KMS-11 (cell line): Measurements from ENCODE around the gene MPV17.
"Not testable (repeated sequence)": the region's sequence is repeated elsewhere in the genome, so short reads cannot be mapped to it uniquely, and the experiment has no call there.

Experiments
- H2AFZ ChIP-seq: fragments of 200-600 bp; sonication (generic); 2 replicates; pipeline ENCODE4 v1.6.1; 2016; ENCODE audit warnings: antibody characterized with exemption, mixed run types, low read depth
- H3K27ac ChIP-seq: fragments of 200-600 bp; sonication (generic); 2 replicates; pipeline ENCODE4 v1.6.1; 2016; ENCODE audit warnings: mild to moderate bottlenecking, mixed run types
- H3K27me3 ChIP-seq: fragments of 200-600 bp; sonication (generic); 2 replicates; pipeline ENCODE4 v1.6.1; 2017; ENCODE audit warnings: mild to moderate bottlenecking, low read depth, mixed run types, moderate library complexity; ENCODE audit not compliant: insufficient read depth
- H3K36me3 ChIP-seq: fragments of 200-600 bp; sonication (generic); 2 replicates; pipeline ENCODE4 v1.6.1; 2017; ENCODE audit warnings: mild to moderate bottlenecking, mixed run types; ENCODE audit not compliant: insufficient read depth
- H3K4me1 ChIP-seq: fragments of 200-600 bp; sonication (generic); 2 replicates; pipeline ENCODE4 v1.6.1; 2016; ENCODE audit warnings: mild to moderate bottlenecking, low read depth, mixed run types; ENCODE audit not compliant: poor library complexity, severe bottlenecking
- H3K4me2 ChIP-seq: fragments of 200-600 bp; sonication (generic); 2 replicates; pipeline ENCODE4 v1.7.0; 2016; ENCODE audit warnings: mild to moderate bottlenecking, mixed run types
- H3K4me3 ChIP-seq: fragments of 200-600 bp; sonication (generic); IDR thresholded peaks from 2 replicates; pipeline ENCODE4 v1.6.1; 2017; ENCODE audit warnings: low read depth, low read length, mixed read lengths; ENCODE audit not compliant: insufficient read depth
- H3K79me2 ChIP-seq: fragments of 200-600 bp; sonication (generic); 2 replicates; pipeline ENCODE4 v1.6.1; 2016; ENCODE audit warnings: low read depth, mixed run types; ENCODE audit not compliant: insufficient read depth
- H3K9ac ChIP-seq: fragments of 200-600 bp; sonication (generic); 2 replicates; pipeline ENCODE4 v1.6.1; 2016; ENCODE audit warnings: mild to moderate bottlenecking, mixed run types
- H4K20me1 ChIP-seq: fragments of 200-600 bp; sonication (generic); 2 replicates; pipeline ENCODE4 v1.6.1; 2016; ENCODE audit warnings: mild to moderate bottlenecking, mixed run types; ENCODE audit not compliant: insufficient read depth
- TF ChIP-seq, protein P1 (sequence below): fragments of 200-600 bp; sonication (generic); conservative IDR thresholded peaks from 2 replicates; pipeline ENCODE4 v1.6.1; 2017; ENCODE audit warnings: low read depth, mild to moderate bottlenecking, antibody characterized with exemption, low read length, moderate library complexity, mixed read lengths

Gene MPV17

DNA sequence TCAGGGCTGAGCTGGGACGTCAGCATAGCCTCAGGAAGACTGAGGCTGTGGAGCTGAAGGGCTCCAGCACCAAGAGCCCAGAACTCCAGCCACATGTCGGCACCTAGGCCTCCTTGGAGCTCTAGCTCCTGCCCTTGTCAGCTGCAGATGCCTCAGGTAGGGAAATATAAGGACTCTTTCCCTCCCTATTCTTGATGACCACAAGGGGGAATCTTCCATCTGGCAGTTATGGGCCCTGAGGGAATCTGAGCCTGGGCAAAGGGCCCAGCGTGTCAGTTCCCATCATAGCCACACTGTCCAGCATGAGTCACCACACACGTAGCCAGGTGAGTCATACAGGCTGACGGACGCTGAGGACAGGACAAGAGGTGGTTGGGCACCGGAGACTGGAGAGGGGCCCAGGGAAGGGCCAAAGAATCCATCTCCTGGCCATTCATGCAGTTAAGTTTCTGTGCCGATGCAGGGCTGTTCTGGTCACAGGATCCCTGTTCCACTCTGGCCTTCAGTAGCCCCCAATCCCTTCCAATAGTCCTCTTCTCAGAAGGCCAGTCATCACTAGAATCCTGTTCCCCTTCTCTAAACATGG, 1.8 kb downstream of the MPV17 start:
- Histone ChIP-seq H3K79me2 (no peaks in the 10 kb centered on the region), H3K4me1 (peaks cover 14% of the 10 kb centered on the region), H3K36me3 (no peaks in the 10 kb centered on the region), H3K9ac (no peak overlapping the region), H3K27me3 (no peaks in the 10 kb centered on the region), H3K4me3 (no peak overlapping the region), H4K20me1 (no peaks in the 10 kb centered on the region), H3K27ac (no peak overlapping the region), H2AFZ (no peak overlapping the region), H3K4me2 (no peak overlapping the region)
- TF ChIP-seq, protein P1, sequence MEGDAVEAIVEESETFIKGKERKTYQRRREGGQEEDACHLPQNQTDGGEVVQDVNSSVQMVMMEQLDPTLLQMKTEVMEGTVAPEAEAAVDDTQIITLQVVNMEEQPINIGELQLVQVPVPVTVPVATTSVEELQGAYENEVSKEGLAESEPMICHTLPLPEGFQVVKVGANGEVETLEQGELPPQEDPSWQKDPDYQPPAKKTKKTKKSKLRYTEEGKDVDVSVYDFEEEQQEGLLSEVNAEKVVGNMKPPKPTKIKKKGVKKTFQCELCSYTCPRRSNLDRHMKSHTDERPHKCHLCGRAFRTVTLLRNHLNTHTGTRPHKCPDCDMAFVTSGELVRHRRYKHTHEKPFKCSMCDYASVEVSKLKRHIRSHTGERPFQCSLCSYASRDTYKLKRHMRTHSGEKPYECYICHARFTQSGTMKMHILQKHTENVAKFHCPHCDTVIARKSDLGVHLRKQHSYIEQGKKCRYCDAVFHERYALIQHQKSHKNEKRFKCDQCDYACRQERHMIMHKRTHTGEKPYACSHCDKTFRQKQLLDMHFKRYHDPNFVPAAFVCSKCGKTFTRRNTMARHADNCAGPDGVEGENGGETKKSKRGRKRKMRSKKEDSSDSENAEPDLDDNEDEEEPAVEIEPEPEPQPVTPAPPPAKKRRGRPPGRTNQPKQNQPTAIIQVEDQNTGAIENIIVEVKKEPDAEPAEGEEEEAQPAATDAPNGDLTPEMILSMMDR: no peak

DNA sequence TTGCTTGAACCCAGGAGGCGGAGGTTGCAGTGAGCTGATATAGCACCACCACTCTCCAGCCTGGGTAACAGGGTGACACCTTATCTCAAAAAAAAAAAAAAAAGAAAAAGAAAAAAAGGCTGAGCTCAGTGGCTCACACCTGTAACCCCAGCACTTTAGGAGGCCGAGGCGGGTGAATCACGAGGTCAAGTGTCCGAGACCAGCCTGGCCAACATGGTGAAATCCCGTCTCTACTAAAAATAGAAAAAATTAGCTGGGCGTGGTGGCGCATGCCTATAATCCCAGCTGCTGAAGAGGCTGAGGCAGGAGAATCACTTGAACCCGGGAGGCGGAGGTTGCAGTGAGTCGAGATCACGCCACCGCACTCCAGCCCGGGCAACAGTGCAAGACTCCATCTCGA, 3.1 kb downstream of the MPV17 start:
- H2AFZ ChIP-seq, H3K9ac ChIP-seq, H3K27ac ChIP-seq, H4K20me1 ChIP-seq, H3K4me3 ChIP-seq, H3K4me2 ChIP-seq, H3K36me3 ChIP-seq, H3K27me3 ChIP-seq, H3K79me2 ChIP-seq: not testable (repeated sequence)
- peaks cover 14% of the 10 kb centered on the region for H3K4me1 ChIP-seq

- Histone ChIP-seq H3K9ac (no peak overlapping the region), H3K27ac (no peak overlapping the region), H3K79me2 (no peaks in the 10 kb centered on the region), H3K27me3 (no peaks in the 10 kb centered on the region), H4K20me1 (no peaks in the 10 kb centered on the region), H3K4me2 (no peak overlapping the region), H3K4me1 (peaks cover 2% of the 10 kb centered on the region), H3K36me3 (no peaks in the 10 kb centered on the region), H3K4me3 (no peak overlapping the region), H2AFZ (no peak overlapping the region)
- TF ChIP-seq, protein P1: no peak
Measured at GRCh38 chr2:27316655-27317412, 6.1 kb downstream of the MPV17 start.

- TF ChIP-seq, protein P1: no peak
- H2AFZ ChIP-seq: no peak overlapping the region
Measured at GRCh38 chr2:27315122-27315521, 7.8 kb downstream of the MPV17 start.

DNA sequence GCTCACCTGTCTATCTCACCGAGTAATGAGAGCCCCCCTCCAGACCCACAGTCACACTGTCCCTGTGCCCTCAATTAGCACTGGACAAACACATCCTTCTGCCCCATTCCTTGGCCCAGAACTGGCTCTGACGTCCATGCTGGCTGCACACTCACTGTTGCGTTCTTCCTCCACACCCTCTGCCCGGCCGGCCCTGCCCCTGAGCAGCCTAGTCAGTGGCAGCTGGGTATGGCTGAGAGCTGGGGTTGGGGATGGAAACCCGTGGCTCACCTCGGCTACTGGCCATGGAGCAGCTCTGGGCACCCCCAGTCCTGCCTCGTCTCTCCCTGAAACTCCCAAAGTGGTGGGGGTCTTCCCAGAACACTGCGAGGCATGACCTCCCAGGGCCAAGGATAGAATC, 8.2 kb downstream of the MPV17 start:
- H3K9ac ChIP-seq: no peak overlapping the region
- TF ChIP-seq, protein P1: no peak
- no peak overlapping the region for H3K4me2 ChIP-seq
- H3K27ac ChIP-seq: no peak overlapping the region
- no peaks in the 10 kb centered on the region for H3K79me2 ChIP-seq
- no peak overlapping the region for H2AFZ ChIP-seq
- H3K36me3 ChIP-seq: no peaks in the 10 kb centered on the region
- no peak overlapping the region for H3K4me3 ChIP-seq
- H4K20me1 ChIP-seq: no peaks in the 10 kb centered on the region
- H3K4me1 ChIP-seq: no peaks in the 10 kb centered on the region
- H3K27me3 ChIP-seq: no peaks in the 10 kb centered on the region

More at GRCh38 chr2:27315122-27315521, 7.8 kb downstream of the MPV17 start:
- Histone ChIP-seq H3K4me3 (no peak overlapping the region), H3K79me2 (no peaks in the 10 kb centered on the region), H3K27me3 (no peaks in the 10 kb centered on the region), H3K4me2 (no peak overlapping the region), H3K4me1 (no peaks in the 10 kb centered on the region), H4K20me1 (no peaks in the 10 kb centered on the region), H3K9ac (no peak overlapping the region), H3K27ac (no peak overlapping the region), H3K36me3 (no peaks in the 10 kb centered on the region)
